Activated CD4-positive, alpha-beta T cell treated with anti-CD3 and anti-CD28 coated beads for 48 hours (primary cell): ENCODE data around the gene SIVA1.
"Not testable (repeated sequence)": the region's sequence is repeated elsewhere in the genome, so short reads cannot be mapped to it uniquely, and the experiment has no call there.

Source experiments
- DNase-seq: peaks from one replicate; pipeline ENCODE4 v3.0.0-alpha.2; 2020

SIVA1 gene

DNA sequence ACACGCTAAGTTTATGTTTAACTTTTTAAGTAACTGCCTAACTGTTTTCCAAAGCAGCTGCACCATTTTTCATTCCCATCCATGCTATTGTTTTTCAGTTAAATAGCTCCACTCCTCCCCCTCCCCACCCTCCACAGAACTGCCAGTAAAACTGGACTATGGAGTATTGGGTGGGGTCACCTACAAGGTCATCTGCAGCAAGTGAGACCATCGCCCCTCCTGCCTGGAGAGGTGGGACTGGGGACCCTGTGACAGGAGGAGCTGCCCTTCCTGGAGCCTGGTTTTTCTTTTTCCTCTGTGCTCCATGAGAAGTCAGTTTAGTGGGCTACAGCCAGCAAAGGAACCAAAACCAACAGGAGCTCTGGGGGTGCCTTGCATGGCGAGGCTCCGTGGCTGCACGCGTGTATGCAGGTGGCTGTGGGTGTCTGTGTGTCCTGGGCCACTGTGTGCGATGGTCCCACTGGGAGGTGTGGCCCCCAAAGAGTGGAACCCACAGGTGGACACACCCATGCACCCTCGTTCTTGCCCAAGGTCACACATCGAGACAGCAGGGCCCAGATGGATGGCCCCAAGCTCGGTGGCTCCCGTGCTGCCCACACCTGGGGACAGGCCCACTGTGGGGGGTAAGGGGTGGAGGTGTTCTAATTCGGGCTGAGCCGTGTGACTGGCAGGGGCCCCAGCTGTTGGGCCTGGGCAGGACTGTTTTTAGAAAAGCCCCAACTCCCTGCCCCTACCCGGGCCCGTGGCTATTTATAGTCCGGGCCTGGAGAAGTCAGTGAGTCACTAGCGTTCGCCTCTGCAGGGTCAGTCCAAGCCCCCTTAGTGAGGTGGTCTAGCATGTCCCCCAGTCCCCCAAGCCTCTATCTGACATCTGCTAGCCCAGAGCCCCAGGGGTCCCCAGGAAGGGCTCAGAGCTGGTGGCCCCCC is 31.2 kb upstream of the SIVA1 start:
- DNase-seq = no peak

- no peak for DNase-seq
Measured at GRCh38 chr14:104722938-104723650, 29.9 kb upstream of the SIVA1 start.

DNA sequence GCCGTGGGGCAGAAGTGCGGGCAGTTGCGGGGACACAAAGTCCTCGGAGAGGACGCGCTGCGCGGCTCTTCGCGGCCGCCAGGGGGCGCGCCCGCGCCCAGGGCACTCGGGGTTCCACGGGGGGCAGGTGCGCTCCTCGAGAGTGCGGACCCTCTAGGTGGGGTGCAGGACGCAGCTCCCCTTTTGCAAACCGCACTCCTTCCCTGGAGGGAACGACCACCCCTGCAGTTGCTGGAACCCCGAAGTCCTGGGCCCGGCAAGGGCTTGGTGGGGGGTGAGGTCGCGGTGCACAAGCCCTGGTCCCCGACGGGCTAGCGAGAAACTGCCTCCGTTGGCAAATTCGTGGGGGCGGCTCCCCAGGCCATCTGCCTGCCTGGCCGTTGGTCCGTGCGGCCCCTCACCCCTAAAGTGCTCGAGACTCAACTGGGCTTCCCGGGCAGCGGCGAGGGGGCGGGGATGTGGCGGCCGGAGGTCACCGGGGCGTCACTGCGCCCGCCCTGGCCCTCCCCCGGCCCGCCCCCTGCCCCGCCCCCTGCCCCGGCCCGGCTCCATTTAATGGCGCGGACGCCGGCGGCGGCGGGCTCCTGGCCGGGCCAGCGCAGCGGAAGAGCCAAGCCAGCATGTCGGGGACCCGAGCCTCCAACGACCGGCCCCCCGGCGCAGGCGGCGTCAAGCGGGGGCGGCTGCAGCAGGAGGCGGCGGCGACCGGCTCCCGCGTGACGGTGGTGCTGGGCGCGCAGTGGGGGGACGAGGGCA is 29.1 kb upstream of the SIVA1 start, which contains the start of gene ADSS1:
Gene ADSS1 (plus strand): TSS at position 579 of the 756 bp plus-strand sequence. CDS start 42 bp downstream, at position 621.
- peak; percentile 64 for DNase-seq

DNA sequence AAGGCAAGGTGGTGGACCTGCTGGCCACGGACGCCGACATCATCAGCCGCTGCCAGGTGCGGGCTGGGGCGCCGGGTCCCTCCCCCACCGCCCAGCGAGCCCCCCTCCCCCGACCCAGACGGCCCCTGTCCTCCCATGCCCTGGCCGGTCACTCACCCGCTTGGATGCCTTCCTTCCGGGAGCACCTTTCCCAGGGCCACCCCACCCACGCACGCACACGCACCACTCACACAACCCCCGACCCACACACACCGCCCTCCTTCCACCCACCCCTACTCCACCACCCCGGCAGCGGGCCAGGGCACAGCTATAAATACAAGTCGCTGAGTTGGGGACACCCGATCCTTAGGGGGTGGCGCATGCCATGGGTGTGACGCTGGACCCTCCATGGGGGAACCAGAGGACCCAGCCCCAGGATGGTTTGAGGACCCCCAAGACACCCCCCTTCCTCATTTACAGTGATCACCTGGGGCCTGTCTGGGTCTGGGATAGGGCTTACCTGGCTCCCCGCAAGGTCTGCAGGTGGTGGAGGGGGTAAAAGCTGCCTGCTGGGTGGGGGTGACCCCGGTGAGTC is 28.5 kb upstream of the SIVA1 start:
- peak; percentile 29 for DNase-seq

DNA sequence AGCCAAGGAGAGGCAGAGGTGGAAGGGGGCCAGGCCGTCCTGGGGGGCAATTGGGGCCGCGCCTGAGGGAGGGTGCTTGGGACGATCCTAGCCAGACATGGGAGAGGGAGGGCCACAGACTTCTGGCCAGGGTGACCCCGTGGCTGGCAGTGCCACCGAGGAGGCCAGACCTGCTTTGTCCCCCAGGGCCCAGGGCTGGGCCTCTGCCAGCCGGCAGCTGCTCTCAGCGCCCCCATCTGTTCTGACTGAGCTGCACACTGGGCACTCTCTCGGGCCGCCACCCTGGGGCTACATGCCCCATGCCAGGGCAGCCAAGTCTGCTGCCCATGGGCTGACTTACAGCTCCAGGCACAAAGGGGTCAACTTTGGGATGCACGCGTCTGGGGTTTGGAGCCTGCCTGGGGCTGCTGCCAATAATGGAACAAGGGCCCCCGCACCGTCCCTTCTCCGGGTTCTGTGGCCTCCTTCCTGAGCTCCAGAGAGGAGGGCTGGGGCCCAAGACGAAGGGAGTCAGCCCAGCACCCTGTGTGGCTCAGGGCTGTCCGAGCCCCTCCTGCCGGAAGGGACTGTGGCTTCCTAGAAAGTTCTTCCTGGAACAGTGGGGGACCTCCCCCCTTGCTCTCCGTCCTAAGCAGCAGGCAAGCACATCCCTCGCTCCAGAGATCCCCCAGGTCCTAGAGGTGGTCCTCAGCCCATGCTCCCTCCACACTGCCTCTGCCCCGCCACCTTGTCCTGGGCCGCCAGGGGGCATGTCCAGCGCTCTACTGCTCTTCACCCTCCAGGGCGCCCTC is 27.8 kb upstream of the SIVA1 start:
- DNase-seq = no peak

- DNase-seq = no peak
Measured at GRCh38 chr14:104725772-104726548, 27.0 kb upstream of the SIVA1 start.

DNA sequence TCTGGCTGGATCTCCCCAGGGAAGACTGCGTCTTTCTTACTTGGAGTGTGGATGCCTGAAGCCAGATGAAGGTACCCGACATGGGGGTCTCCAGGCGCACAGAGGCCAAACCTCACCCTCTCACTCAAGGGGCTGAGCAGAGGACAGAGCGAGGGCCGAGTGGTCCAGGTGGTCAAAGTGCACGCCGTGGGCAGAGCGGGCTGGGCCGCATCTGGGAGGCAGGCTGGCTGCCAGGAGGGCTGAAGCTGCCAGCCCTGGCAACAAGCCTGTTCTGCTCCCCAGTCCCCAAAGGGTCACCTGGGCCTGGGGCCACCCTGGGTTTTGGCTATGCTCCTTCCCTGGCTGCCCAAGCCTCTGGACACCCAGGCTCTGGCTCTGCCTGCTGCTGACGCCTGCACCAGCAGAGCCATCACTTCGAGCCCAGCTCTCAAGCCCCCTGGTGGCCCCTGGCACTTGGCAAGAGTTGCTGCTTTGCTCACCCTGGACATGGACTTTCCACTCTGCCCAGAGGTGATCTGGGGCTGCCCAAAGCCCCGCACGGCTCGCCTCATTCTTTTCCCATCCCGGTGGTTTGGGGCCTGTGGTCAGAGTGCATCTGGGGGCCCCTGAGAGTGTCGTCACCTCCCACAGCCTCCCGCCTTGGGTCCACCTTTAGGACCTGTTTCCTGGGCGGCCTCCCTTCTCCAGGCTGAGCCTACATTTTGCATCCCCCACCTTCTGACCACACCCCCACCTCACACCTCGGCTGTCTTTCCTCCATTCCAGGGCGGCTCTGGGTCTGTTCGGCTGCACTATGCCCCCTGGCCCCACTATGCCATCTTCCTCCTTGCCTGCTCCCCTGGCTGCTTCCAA is 26.1 kb upstream of the SIVA1 start:
- DNase-seq = no peak

DNA sequence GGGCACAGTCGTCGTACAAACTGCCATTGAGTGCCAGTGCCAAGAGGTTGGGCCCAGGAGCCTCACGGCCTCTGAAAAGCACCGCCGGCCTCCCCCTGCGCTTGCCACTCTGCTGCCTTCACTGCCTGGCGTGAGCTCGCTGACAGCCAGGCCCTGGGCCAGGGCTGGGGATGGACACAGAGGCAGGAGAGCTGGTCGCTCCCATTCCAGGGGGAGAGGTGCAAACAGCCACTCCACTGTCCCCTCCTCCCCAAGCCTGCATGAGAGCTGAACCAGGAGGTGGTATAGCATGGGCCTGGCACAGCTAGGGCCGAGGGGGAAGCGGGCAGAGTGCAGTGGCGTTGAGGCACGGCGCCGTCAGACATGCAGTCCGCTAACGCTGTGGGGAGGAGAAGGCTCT is 24.3 kb upstream of the SIVA1 start:
- no peak for DNase-seq

DNA sequence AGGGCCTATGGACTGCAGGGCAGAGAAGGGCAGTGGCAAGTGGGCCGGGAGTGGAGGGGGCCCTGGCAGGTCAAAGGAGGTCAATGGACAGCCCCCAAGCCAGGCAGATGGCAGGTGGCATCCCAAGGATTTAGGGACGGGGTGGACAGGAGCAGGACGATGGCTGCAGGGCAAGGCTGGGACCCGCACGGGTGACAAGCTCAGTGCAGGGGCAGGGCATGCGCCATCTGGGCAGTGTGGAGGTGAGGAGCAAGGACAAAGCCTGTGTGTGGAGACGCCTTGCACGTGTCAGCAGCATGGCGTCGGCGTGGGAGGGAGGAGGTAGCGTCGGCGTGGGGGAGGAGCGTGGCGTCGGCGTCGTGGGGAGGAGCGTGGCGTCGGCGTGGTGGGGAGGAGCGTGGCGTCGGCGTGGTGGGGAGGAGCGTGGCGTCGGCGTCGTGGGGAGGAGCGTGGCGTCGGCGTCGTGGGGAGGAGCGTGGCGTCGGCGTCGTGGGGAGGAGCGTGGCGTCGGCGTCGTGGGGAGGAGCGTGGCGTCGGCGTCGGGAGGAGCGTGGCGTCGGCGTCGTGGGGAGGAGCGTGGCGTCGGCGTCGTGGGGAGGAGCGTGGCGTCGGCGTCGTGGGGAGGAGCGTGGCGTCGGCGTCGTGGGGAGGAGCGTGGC is 23.6 kb upstream of the SIVA1 start:
- DNase-seq = not testable (repeated sequence)

GRCh38 chr14:104729835-104730181 is 23.1 kb upstream of the SIVA1 start:
- no peak for DNase-seq

GRCh38 chr14:104730487-104730886 is 22.5 kb upstream of the SIVA1 start:
- DNase-seq = no peak

DNA sequence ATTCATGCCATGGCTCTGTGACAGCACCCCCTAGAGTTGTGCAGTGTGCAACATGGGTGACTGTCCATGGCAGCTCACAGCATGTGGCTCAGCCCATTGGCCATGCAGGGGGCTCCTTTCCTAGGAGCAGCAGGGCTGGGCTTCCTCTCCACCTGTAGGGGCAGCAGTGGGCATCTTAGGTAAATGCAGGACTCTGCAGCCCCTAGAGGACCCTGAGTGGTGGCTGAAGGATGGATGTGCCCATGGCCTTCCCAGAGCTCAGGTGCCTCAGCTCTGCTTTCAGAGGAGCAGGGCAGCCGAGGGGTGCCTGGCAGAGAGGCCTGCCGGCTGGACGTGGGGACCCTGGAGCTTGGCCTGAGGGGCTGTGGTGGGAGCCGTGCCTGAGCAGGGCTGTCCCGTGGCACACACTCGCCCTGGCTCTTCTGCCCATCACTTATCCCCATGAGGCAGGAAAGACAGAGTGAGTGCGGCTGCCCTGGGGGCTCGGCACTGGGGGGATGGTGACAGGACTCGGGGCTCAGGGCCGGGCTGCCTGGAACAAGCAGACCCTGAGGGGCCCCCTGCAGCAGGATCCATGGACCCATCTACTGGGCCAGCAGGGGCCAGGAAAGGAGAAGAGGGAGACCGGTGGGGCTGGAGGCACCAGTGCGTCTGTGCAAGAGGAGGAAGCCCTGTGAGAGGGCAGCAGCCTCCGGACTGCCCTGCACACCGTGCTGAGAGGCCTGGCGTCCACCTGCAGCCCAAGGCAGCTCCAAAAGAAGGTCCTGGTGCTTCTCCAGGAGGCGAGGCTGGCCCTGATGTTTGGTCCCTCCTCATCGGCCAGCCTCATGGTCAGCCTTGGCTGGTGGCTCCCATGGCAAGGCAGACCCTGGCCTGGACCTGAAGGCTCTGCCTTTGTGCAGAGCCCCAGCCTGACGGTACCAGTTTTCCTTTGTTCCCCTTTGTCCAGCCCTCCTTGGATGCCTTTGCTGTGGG is 21.3 kb upstream of the SIVA1 start:
- DNase-seq = peak; percentile 26

DNA sequence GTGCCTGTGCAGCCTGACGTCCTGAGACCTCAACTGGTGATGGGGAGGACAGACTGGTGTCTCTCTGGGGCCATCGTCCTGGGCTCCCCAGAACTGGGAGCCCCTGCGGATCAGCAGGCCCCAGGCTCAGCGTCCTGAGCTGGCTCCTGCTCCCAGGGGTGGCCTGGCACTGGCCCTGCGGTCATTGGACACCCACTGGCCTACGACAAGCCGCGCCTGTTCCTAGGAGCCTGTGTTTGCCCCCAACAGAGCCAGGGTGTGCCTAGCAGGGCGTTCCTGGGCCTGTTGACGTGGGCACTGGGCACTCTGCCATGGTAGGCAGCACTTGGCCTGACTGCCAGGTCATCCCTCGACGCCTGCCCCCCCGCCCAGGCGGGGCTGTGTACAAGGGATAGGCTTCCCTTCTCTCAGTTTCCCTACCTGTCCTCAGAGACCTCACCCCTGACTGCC is 20.6 kb upstream of the SIVA1 start:
- no peak for DNase-seq

DNA sequence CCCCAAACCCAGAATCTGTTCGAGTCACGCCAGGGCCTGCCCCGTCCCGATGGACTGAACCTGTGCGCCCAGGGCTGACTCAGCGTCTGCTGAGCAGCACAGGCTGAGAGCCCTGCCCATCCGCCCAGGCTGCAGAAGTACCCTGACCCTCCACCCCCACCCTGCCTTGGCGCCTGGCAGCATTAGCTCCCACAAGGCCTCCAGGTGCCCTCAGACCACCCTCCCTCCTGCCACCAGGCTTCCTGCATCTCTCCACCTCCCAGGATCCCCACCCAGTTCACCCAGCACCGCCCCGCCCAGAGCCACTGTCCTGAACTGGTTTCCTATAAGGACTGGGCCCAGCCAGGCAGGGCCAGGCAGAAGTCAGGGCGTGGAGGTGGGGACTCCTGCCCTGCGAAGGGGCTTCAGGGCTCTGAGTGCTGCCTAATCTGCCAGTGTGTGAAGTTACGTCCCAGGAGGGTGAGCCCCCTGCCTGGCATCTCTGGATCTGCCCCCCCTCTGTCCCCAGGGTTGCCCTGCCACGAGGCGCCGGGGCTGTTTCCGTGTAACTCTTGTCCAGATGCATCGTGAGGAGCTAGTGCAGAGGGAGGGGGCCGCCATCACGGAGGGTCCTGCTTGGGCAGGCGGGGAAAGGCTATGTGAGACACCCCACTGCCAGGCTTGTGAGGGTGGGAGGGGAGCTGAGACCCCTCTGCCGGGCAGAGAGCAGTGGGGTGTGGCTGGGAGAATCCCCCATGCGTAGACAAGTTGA is 19.8 kb upstream of the SIVA1 start:
- DNase-seq = no peak

DNA sequence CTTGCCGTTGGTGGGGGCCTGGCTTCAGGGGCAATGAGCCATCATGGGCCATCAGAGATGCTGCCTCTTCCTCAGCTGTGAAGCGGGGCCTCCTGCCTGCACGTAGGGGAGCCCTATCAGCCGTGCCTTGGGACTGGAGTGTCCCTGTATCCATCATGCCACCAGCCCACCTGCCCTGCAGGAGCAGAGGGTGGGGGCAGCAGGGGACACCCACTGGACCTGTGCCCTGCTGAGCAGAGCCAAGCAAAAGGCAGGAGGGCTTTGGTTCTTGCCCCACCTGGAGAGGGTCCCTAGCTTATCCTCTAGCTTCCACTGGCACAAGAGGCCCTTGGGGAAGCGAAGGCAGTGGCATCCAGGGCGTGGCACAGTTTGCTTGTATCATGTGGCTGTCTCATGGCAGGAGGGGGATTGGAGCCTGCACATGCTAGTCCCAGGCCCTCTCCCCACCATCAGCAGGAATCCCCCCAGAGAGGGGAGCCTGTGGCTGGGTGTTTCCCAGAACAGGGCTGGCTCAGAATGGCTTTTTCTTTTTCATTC is 18.8 kb upstream of the SIVA1 start:
- no peak for DNase-seq

- no peak for DNase-seq
Measured at GRCh38 chr14:104734601-104734990, 18.4 kb upstream of the SIVA1 start.
